NCI-H774 (cell line): ENCODE data around the gene GMPR.
"Not testable (repeated sequence)": the region's sequence is repeated elsewhere in the genome, so short reads cannot be mapped to it uniquely, and the experiment has no call there.

Source experiments
- DNase-seq: peaks from one replicate; lab custom pipeline; 2025; lab: John Stamatoyannopoulos, UW

Gene GMPR

DNA sequence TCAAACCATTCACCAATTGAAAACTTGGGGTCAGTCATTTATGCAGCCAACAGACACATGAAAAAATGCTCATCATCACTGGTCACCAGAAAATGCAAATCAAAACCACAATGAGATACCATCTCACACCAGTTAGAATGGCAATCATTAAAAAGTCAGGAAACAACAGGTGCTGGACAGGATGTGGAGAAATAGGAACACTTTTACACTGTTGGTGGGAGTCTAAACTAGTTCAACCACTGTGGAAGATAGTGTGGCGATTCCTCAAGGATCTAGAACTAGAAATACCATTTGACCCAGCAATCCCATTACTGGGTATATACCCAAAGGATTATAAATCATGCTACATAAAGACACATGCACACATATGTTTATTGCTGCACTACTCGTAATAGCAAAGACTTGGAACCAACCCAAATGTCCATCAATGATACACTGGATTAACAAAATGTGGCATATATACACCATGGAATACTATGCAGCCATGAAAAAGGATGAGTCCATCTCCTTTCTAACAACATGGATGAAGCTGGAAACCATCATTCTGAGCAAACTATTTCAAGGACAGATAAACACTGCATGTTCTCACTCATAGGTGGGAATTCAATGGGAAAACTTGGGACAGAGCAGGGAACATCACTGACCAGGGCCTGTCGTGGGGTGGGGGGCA lies 13.2 kb upstream of the GMPR start:
- DNase-seq = not testable (repeated sequence)

GRCh38 chr6:16226117-16227047 lies 12.0 kb upstream of the GMPR start:
- DNase-seq = not testable (repeated sequence)

DNA sequence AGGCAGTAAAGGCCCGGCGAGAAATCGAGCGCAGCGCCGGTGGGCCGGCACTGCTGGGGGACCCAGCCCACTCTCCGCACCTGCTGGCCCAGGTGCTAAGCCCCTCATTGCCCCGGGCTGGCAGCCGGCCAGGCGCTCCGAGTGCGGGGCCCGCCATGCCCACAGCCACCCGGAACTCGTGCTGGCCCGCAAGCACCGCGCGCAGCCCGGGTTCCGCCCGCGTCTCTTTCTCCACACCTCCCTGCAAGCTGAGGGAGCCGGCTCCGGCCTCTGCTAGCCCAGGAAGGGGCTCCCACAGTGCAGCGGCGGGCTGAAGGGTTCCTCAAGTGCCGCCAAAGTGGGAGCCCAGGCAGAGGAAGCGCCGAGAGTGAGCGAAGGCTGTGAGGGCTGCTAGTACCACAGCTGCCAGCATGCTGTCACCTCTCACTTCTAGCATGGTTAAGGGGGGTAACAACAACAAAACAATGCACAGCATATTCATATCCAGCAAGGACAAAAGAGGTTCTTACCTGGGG lies 11.3 kb upstream of the GMPR start:
- DNase-seq = no peak

DNA sequence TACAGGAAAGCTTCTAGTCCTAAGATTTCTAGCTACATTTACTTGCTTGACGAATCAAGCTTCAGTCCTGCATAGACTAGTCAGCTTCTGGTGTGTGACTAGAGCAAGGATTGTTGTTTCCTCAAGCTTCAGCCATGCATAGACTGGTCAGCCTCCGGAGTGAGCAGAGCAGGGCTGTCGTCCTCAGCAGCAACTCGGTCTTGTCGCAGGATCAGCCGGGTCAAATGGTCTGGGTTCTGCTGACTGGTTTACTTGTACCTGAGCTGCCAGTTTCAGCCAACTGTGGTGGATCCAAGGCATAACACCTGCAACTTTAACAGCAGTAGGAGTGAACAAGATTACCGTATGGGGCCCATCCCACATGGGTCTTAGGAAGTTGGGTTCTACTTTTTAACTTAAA lies 10.8 kb upstream of the GMPR start:
- no peak for DNase-seq

DNA sequence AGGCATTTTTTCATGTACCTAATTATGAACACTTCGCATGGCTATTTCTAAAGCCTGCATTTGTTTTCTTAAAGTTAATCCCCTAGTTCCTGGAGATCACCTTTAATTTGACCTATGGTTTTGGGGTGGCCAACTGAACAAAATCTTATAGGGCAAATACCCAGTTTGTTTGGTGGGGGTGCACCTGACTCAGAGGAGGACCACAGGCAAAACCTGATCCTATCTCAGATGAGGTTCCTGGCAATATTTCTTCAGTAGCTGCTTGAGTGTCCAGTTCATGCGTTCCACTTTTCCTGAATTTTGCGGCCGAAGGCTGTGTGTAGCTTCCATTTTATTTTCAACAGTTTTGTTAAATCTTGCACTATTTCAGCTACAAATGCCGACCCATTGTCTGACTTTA lies 10.3 kb upstream of the GMPR start:
- DNase-seq = no peak

- DNase-seq = no peak
Observed at GRCh38 chr6:16228709-16229665, 9.4 kb upstream of the GMPR start.

- DNase-seq = no peak
Observed at GRCh38 chr6:16229700-16230099, 8.7 kb upstream of the GMPR start.

DNA sequence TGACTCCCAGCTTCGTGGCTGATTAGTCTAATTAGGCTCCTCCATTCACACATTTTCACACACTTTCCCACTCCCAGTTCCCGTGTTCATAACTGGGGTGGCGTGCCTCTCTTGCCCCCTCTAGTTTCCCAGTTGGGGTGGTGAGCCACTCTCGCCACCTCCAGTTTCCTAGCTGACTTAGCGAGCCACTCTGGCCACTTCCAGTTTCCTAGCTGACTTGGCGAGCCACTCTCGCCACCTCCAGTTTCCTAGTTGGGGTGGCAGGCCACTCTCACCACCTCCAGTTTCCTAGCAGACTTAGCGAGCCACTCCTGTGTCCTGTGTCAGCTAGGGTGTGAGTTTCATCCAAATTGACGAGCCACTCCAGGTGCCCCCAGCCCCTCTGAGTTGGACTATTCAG lies 7.4 kb upstream of the GMPR start:
- DNase-seq = no peak

DNA sequence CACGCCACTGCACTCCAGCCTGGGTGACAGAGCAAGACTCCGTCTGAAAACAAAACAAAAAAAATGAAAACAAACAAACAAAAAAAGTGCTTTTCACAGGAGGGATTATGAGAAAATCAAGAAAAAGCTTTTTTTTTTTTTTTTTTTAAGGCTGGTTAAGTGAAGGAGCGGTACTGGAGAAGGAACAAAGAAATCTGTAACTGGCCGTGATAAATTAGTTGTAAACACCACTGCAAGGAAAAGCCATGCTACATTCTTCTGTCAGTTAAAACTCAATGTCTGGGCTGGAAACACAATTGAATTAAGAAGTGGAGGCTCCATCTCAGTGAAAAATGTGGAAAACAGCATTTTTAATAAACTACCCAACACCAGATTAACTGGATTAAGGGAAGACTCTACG lies 6.3 kb upstream of the GMPR start:
- no peak for DNase-seq

DNA sequence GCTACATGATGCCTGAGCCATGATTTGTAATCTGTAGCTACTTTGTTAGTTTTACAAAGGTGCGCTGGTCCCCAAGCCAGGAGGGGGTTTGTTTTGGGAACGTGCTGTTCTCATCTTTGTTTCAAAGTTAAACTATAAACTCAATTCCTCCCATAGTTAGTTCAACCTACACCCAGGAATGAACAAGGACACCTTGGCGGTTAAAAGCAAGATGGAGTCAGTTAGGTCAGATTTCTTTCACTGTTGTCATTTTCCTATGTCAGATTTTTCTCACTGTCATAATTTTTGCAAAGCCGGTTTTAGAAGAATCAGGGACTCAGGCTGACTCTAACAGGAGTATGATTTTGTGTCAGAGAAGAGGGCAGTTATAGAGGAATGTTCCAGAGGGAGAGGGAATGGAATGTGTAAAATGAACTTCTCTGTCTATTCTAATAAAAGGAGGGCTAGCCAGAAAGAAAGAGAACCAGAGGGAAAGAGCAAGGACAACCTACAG lies 2.3 kb upstream of the GMPR start:
- no peak for DNase-seq

GRCh38 chr6:16236631-16237199 lies 1.7 kb upstream of the GMPR start:
- DNase-seq = no peak

DNA sequence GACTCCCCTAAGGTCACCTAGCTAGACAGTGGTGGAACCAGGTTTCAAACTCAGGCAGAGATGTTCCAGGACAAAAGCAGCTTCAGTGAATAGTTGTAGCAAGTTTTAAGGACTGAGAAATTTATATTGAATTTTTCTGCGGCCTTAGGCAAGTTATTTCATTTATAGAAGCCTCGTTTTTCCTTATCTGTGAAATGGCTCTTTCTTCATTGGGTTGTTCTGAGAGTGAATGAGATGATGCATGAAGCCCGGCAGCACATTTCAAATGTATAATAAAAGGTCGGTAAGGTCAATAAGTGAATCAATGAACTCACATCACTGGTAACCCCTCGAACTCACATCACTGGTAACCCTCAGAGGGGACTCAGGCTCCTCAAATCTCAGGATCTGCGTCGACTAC lies 1.1 kb upstream of the GMPR start:
- DNase-seq = no peak

GRCh38 chr6:16238963-16239797 lies 793 bp downstream of the GMPR start:
- DNase-seq = no peak

- DNase-seq = peak; percentile 76
Observed at GRCh38 chr6:16239798-16240123, 1.4 kb downstream of the GMPR start.

- DNase-seq = no peak
Observed at GRCh38 chr6:16240589-16241320, 2.4 kb downstream of the GMPR start.

GRCh38 chr6:16241321-16241689 lies 2.9 kb downstream of the GMPR start:
- DNase-seq = no peak

DNA sequence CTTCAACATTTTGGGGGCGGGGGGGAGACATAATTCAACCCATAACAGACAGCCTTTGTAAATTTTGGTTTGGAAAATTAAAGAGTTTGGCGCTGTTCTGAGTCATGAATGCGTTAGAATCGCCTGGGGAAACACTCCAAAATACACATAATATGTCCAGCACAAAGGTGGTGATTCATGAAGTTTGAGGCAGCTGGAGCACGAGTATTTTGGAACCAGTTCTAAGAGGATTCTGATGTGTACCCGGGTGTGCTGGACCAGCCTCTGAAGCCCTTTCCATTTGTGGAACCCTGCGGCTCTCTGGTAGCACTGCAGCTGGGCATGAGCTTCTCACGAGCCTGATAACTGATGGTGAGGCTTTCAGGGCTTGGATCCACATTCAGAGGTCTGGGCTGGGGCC lies 4.7 kb downstream of the GMPR start:
- peak; percentile 76 for DNase-seq

GRCh38 chr6:16243664-16244063 lies 5.3 kb downstream of the GMPR start:
- no peak for DNase-seq

GRCh38 chr6:16244446-16244845 lies 6.1 kb downstream of the GMPR start:
- DNase-seq = no peak

- peak; percentile 67 for DNase-seq
Observed at GRCh38 chr6:16244869-16245451, 6.6 kb downstream of the GMPR start.
